8988T (cell line): ENCODE data around the gene PRR20G.
A peak's percentile ranks its signal among the peaks of the same experiment; 100 is the strongest.

Experiments used
- DNase-seq: peaks from one replicate; pipeline ENCODE4 v3.0.0; 2011

PRR20G gene

DNA sequence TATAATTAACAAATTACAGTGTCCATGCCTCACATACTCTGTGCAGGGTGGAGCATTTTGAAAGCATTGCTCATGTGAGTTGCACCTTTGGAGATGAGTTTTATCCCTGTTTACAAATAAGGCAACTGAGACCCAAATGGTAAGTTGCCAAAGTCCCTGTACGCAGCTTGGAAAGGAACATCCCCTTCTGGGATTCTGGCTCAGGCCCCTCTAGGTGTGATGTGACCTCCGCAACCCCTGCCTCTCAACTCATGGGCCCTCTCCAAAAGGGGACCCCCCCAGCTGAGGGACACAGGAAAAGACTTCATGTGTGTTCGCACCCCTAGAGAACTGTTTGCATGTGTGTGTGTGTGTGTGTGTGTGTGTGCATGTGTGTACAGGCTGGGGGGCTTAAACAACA, 25.3 kb downstream of the PRR20G start:
- no peak for DNase-seq

DNA sequence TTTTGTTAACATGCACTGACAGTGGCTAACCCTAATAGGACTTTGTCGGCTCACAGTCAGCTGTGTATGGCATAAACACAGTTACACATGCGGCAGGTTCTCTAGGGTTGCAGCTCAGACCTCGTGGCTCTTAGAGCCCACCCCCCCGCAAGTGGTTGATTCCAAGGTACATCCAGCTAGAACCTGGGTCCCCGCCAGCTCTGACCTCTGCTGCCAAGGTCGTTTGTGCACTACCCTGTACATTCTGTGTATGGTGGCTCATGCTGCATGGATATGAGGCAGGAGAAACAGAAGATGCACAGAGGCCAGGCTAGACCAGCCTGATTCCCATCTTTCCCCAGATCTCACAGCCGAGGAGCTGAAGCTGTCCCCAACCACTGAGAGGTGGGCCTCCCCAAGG, 25.9 kb downstream of the PRR20G start:
- DNase-seq: no peak

DNA sequence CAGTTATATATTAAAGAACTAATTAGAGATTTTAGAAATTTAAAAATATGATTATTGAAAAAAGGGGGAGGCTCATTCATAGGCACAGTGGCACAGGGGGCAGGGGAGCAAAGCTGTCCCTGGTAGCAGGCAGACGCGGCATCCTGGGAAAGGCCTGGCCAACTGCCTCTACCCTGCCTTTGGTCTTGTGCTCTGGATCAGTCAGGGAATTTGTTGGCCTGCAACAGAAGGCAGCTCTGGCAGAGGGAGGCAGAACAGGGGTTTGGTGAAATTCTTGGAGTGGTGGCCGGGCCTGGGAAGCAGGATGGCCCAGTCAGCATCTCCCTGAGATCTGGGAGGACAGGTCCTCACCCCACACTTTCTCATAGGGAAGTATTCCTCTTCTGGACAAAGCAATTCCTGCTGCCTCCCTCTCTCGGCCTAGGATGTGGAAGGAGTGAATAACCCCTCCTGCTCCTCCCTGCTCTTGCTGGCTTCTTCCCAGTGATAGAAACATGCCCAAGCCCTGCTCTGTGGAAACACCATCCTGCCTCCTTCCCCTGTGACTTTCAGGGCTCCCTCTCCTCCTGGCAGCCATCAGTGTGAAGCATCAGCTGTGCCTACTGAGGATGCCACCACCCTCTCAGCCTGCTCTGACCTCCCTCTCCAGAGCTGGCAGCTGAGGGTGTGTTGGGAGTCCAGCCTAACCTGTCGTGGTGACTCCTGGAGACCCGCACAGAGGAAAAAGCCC, 26.9 kb downstream of the PRR20G start:
- DNase-seq: no peak

DNA sequence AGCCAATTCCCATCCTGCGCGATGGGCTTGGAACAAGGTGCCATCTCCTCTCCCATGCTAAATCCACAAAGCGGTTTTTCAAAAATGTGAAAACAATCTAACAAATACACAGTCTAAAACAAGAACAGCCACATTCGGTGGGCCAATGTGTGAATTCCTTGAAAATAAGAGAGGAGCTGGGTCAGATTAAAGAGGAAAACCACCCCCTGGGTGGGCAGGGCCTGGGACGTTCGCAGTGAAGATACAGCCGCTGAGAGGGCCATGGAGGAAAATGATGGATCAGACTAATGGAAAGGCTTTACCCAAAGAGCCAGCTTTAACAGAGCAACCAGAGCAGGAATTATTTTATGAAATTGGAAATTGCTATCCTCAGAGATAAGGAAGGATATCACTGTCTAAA, 27.4 kb downstream of the PRR20G start:
- DNase-seq: no peak

DNA sequence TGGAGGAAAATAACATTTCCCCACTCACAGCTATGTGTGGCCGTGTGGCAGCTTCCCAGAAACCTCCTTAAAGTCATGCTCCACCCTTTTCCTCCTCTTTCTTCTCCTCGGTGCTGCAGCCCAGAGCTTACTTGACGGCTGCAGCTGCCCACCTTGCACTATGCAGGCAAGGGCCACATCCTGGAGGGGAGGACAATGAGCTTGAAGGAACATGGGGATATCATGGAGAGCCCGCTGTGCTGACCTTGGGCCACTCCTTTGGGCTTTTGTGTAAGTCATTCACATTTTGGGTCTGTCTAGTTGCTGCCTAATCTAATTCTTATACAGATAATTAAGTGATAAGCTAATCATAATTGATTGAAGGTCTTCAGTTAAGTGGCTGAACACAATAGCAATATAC, 28.0 kb downstream of the PRR20G start:
- DNase-seq: no peak

DNA sequence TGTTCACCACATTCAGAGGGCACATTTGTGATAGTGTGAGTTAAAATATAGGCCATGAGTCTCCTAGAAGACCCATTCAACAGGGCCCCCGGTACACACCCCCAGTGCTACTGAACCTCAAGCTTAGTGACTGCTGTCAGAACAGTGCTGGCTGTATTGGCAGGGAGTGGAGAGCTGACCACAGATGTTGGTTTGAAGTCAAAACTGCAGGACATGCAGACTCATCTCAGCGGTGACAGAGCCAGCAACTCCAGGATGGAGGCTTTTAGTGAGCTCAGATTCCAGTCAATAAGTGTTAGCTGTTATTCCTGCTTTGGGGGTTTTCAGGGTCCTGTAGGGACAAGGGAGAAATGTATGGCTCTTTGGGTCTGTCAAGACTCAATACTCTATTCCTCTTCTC, 29.1 kb downstream of the PRR20G start:
- no peak for DNase-seq

DNA sequence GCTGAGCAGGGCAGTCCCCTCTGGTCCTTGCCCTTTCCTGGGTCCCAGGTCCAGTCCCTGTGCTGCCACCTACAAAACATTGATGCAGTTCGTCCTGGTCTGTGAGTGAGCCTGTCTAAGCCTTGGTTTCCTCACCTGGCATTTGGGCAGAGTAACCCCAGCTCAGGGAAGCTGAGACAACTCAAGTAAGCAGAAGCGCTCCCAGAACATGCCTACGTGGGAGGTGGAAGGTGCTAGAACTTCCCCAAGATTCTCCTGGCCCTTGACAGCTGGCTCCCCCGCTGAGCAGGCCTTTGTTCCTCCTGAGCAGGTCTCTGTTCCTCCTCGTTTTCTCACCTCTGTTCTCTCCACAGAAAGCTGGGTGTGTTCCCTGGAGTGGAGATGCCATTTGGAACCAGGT, 30.5 kb downstream of the PRR20G start:
- DNase-seq: no peak

DNA sequence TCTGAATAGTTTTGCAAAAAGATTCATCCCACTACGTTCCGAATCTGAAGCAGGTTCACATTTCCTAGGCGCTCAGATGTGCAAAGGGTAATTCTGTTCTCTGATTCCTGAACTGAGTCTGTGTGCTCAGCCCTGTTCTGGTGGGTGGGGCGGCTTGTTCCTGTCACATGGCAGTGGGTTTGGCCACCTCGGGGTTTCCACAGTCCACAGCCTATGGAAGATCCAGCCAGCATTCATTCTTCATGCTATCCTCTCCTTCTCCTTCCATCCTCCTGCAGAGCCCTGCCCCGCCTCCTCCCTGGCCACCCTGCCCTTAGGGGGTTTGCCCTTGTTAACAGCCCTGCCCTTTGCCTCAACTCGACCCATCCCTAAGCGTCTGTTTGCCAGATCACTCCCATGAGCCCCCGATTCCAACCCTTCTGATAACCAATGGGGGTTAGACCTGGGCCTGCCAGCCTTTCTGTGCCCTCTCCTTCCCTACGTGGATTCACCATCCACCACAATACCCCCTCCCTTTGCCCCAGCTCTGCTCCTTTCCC, 31.0 kb downstream of the PRR20G start:
- no peak for DNase-seq

DNA sequence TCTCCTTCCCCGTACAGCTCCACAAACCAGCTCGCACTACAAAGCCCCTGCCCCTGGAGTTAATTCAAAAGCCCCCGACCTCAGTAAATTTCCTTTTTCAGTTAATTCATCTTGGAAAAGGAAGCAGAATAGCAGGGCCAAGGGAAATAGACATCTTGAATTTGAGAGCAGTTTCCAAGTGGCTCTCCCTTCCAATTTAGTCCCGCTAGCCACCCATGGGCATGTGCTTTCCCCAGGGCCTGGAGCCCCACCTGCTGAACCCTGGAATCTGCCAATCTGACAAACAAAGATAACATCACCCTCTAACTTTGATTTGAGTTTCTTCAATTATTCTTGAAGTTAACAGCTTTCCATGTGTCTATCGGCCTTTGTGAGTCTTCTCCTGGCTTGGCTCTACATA, 31.7 kb downstream of the PRR20G start:
- no peak for DNase-seq

DNA sequence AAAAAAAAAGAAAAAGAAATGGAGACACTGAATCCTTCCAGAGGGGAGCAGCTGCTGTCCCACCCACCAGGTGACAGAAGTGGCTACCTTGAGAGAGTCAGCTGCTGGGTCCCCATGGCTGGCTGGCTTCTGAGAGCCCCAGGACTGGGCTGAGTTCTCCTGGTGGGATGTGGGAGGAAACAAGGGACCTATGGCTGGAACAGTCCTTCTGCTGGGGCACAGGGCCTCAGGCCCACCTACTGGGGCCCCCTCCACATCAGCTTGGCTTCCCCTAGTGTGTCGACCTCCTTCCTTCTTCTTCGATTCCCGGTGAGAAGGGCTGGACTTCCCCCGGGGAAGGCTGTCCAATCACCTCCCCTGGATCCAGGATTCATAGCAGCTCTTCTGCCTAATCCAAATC, 32.3 kb downstream of the PRR20G start:
- DNase-seq: no peak

DNA sequence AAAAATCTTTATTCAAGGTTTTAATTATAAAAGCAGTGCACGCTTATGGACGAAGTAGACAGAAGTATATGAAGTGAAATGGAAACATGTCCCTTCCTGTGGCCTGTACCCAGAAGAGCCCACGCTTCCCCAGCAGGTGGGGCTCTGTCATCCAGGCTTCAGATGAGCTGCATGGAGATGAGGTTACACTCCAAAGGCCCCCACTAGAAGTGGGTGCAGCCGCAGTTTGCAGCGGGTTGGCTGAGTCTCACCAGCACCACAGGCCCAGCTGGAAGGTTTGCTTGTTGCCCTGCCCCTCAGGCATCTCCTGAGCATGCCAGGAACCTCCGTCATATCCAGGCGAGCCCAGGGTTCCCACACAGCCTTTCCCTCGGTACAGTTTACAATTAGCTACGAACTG, 33.1 kb downstream of the PRR20G start:
- DNase-seq: peak; percentile 63

DNA sequence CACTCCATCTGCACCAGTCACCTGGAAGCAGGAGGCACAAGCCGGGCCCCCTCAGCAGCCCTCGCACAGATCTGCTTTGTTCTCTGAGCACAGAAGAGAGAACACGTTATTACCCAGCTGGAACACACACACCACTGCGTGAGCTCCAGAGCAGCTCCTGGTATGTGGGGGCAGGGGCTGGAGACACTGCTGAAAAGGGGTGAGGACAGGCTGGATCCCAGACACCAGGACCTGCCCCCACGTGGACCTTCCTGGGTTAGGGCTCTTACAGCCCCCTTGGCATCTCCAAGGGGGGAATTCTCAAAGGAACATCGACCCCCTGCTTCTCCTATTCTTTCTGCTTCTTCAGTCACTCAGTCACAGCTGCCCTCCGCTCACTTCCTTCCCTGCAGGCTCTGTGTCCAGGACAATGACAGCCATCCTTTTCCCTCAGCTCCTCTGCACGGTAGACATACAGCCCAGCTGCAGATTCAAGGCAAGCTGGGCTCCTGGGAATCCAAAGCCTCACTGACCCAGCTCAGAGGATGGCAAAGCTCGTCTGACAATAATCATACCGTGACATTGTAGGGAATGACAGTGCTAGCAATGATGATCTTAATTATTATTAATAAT, 33.7 kb downstream of the PRR20G start:
- no peak for DNase-seq

DNA sequence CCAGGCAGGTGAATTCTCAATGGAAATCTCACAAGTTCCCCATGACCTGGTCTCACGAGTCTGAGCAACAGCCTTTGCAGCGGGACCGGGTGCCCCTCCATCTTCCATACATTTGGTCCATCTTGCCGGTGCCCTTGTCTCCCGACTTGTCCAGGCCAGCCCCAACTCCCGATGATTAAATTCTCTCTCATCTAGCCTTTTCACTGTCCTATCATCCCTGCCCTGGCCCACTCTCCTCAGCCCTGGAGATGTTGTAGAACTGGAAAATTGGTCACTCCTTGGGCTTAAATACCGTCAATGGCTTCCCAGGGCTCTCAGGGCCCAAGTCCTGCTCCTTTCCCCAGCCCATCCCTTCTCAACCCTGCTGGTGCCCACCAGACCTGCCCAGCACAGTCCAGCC, 34.4 kb downstream of the PRR20G start:
- DNase-seq: no peak

DNA sequence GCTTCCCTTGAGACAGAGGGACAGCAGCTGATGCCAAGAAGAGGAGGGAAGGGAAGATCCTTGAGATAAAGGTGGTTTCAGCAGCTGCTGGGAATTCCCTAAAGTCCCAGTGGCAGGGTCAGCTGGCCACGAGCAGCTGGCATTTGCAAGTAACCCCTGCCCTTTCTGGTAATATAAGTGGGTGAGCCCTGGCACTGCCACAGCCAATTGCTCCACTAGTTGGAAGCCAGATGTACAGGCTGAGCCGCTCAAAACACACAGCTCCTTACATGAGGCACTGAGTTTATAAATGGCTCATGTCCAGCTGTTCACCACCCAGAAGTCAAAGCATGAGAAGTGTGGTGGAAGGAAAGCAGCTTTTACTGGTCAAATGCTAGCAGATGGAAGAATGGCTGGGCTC, 35.4 kb downstream of the PRR20G start:
- DNase-seq: no peak

DNA sequence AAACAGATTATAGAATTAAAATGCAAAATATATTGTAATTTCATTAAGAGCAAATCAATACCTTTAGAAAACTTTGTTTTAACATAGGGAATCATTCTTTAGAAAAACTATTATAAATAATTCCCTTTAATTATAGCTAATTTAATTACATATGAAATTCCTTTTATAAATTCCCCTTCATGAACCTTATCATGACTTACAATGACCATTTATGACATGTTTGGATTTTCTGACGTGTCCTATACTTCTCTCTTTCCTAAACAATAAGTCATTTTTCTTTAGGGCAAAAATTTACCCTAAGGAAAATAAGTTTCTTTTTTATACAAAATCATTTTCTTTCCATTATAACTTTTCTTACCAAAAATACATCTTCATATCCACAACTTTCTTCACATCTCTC, 37.8 kb downstream of the PRR20G start:
- no peak for DNase-seq

DNA sequence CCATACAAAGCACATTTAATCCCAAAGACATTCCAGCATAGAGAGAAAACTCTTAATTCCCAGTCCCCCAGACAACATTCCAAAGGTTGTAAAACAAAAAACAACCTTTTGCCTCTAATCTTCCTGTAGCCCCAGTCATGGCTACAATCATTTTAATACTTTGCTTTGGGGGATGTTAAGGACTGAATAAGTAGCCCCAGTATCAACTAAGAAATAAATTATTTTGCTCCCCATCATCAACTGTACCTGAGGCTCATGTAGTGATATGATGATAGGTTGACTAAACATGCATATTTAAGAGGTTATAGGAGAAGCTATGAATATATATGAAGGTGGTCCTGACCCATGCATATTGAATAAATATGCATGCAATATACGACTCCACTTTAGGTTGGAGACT, 40.6 kb downstream of the PRR20G start:
- no peak for DNase-seq

DNA sequence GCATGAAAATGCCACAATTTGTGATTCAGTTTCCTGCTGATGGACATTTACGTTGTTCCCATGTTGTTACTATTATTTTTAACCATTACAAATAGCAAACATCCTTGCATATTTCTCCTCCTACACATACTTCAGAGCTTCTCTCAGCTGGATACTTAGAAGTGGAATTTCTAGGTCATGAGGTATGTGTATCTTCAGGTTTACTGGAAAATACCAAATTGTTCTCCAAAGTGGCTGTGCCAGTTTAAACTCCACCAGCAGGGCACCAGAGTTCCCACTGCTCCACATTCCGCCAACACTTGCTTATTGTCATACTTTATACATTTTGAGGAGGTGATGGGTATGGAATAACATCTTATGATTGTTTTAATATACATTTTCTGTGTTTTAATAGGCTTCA, 49.2 kb downstream of the PRR20G start:
- DNase-seq: no peak

DNA sequence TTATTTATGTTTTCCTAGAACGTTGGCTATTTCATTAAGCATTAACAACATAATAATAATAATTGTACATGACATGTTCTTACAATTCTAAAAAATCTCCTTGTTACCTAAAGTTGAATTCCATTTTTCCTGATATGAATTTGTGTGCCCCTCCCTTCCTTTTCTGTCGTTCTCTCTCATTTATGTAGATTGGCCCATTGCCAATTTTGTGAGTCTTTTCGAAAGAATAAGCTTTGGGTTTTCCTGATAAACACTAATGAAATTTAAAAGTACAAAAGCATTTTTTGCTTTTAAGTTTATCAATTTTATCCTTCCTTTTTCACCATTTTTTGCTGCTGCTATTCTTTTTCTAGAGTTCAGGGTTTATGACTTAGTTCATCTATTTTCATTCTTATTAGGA, 50.0 kb downstream of the PRR20G start:
- DNase-seq: no peak

DNA sequence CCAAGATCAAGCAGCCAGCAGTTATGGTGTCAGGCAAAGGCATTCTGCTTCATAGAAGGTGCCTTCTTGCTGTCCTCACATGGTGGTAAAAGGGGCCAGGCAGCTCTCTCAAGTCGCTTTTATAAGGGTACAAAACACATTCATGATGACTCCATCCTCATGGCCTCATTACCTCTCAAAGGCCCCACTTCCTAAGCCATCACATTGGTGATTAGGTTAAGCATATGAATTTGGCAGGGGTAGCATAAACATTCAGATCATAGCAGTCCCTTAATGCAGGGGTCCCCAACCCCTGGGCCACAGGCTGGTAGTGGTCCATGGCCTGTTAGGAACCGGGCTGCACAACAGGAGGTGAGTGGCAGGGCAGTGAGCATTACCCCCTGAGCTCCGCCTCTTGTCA, 52.1 kb downstream of the PRR20G start:
- no peak for DNase-seq

DNA sequence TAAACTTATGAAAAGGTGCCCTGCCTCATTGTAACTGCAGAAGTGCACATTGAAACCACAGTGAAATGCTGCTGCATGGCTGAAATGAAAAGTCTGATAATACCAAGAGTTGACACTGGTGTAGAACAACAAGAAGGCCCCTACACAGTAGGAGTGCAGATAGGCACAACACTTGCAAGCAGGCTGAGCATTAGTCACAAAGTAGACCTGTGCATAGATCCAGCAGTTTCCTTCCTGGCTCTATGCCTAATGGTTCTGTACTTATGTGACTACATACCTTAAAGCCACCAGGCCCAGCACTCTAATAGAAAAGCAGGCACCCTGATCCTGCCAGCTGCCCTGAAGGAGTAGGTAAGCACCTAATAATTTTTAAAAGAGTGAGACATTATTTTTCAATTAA, 53.1 kb downstream of the PRR20G start:
- DNase-seq: no peak
